ENCODE results near the gene PCK2. TPM values are rescaled to one million over a fixed set of nuclear protein-coding genes. Genes with fewer than 3 reads are reported as not detected.
A peak's percentile ranks its signal among the peaks of the same experiment; 100 is the strongest.

PCK2 gene
- total and polyA plus RNA-seq, 2 of the 8 experiments (the other 6 are each of a cell fraction or from before 2014, with no cell fraction given) = 81.9 to 115 TPM

GRCh38 chr14:24151404-24152080 lies 57.4 kb downstream of the PCK2 start:
- H4K20me1 ChIP-seq (replicated peaks in 1 of 2; ENCODE audit: control insufficient read depth in 1 of 2, insufficient read depth in 2 of 2, low read length in 2 of 2) = peaks cover 0 to 23% of the 10 kb centered on the region in 2 experiments
- H3K14ac ChIP-seq (ENCODE audit: insufficient read length) = no peak overlapping the region
- ChIA-PET CTCF (ENCODE audit: partially characterized antibody) (interaction anchor here (0.8 to 3.4 kb wide), 5 partner anchors 9 to 87 kb away, joined by 3 to 26 read pairs (median 4); partner anchors contain the start of genes DCAF11 and IRF9), POLR2A (ENCODE audit: partially characterized antibody) (interaction anchor here (0.6 to 9.6 kb wide), 11 partner anchors 10 to 734 kb away, joined by 3 to 86 read pairs (median 6); partner anchors contain the start of genes CHMP4A, DCAF11, EMC9 and IRF9)
- no peak overlapping the region for H2BK12ac ChIP-seq (ENCODE audit: low read depth, low read length)
- no peak overlapping the region for H2AFZ ChIP-seq (ENCODE audit: low read length)
- no peak overlapping the region for H2BK20ac ChIP-seq (ENCODE audit: low read length)
- H3K23ac ChIP-seq (ENCODE audit: insufficient read length) = no peak overlapping the region
- H3K9ac ChIP-seq (replicated peaks in 1 of 4; ENCODE audit: extremely low read depth in 1 of 4, low read depth in 3 of 4, low read length in 3 of 4) = no peak overlapping the region
- no peak overlapping the region for H2BK15ac ChIP-seq (ENCODE audit: low read length)
- H3K4me2 ChIP-seq (ENCODE audit: insufficient read depth in 1 of 2, low read depth in 2 of 2, low read length in 2 of 2) = no peak overlapping the region
- FAIRE-seq (no peak), DNase-seq (ENCODE audit: low read depth in 1 of 2, low spot score in 2 of 2) (no peak)
- H4K91ac ChIP-seq (replicated peaks; ENCODE audit: insufficient read length, low read length) = no peak overlapping the region
- no peak overlapping the region for H3K56ac ChIP-seq (replicated peaks; ENCODE audit: insufficient read length, low read depth, low read length)
- H3K4me3 ChIP-seq (ENCODE audit: extremely low read depth in 1 of 4, insufficient read depth in 2 of 4, low read depth in 3 of 4, low read length in 4 of 4) = no peak overlapping the region
- H2AK5ac ChIP-seq (ENCODE audit: low read depth, low read length) = no peak overlapping the region
- peaks cover 0 to 21% of the 10 kb centered on the region in 2 experiments; a peak in 3 of 4 replicates for H3K79me2 ChIP-seq (ENCODE audit: control insufficient read depth in 1 of 2, insufficient read depth in 2 of 2, low read length in 2 of 2)
- H4K8ac ChIP-seq (ENCODE audit: extremely low read depth, insufficient read depth, low read length) = peak overlapping the region; percentile 42; the same call in 1 of the 2 replicates
- TF ChIP-seq ASH2L (IDR thresholded peaks at IDR 0.05; ENCODE audit: low read length) = no peak
- H3K9me3 ChIP-seq (ENCODE audit: insufficient read depth in 2 of 2, low read depth in 1 of 2, low read length in 1 of 2) = no peaks in the 10 kb centered on the region
- H3K18ac ChIP-seq (ENCODE audit: extremely low read depth, low read length) = no peak overlapping the region
- H3K23me2 ChIP-seq (ENCODE audit: low read depth, low read length) = peaks cover 7% of the 10 kb centered on the region
- H3K4me1 ChIP-seq (replicated peaks in 1 of 4; ENCODE audit: control insufficient read depth in 3 of 4, insufficient read depth in 4 of 4, low read length in 3 of 4) = peaks cover 0 to 6% (median 3%) of the 10 kb centered on the region in 4 experiments; a peak in 4 of 7 replicates
- WGBS, 2 experiments (ENCODE audit: extremely low coverage in 1 of 2, insufficient coverage in 1 of 2, insufficient read length in 1 of 2, insufficient replicate concordance in 2 of 2, low coverage in 1 of 2, low lambda C conversion rate in 2 of 2, missing lambda C conversion rate in 1 of 2) = 89% methylated on average over 15 of the region's 16 CpGs; no CpG with 5 or more reads in 1 of the 2 experiments
- H2BK5ac ChIP-seq (ENCODE audit: low read depth, low read length) = no peak overlapping the region
- no peak overlapping the region for H3K27ac ChIP-seq (ENCODE audit: low read depth, low read length)
- no peak overlapping the region for H2BK120ac ChIP-seq (replicated peaks; ENCODE audit: low read depth, low read length)
- H4K5ac ChIP-seq (ENCODE audit: insufficient read length, low read depth, low read length) = no peak overlapping the region
- H3K36me3 ChIP-seq (ENCODE audit: control insufficient read depth in 2 of 4, insufficient read depth in 4 of 4, low read length in 3 of 4) = peaks cover 26 to 49% (median 47%) of the 10 kb centered on the region in 4 experiments
- peaks cover 9% of the 10 kb centered on the region; the same call in 1 of the 2 replicates for H3K79me1 ChIP-seq (ENCODE audit: low read depth, low read length)
- H3K4ac ChIP-seq (replicated peaks; ENCODE audit: insufficient read length, low read depth, low read length) = no peak overlapping the region
- no peaks in the 10 kb centered on the region; a peak in 1 of 7 replicates for H3K27me3 ChIP-seq (replicated peaks in 1 of 4; ENCODE audit: control insufficient read depth in 3 of 4, extremely low read depth in 1 of 4, insufficient read depth in 3 of 4, low read length in 3 of 4)

Small RNA genes within 50 kb of the gene (microRNA-seq; reads per million reads assigned to microRNA genes)
- gene MIR7703 (ENCODE audit: borderline microRNAs expressed in 2 of 2, borderline number of aligned reads in 2 of 2, borderline replicate concordance in 1 of 2) = 0 reads per million in 2 experiments

Other genes with a start within 250 kb of the PCK2 start
- gene DHRS4, start 140.5 kb upstream of the PCK2 start, total RNA-seq (2021; fragmentation: NEBNext Ultra II Directional; extraction: Animal tissue kit (Norgen Biotek cat#: 25700)) = 16.2 and 19.2 TPM in 2 replicates
- gene DHRS4, start 140.5 kb upstream of the PCK2 start, polyA plus RNA-seq (2011; rRNA removed) = 11.7 and 18.3 TPM in 2 replicates
- gene DHRS4L2, start 105.4 kb upstream of the PCK2 start, total RNA-seq (2021; fragmentation: NEBNext Ultra II Directional; extraction: Animal tissue kit (Norgen Biotek cat#: 25700)) = 15.2 and 15.4 TPM in 2 replicates
- 12.3 and 14.2 TPM in 2 replicates for gene DHRS4L2, start 105.4 kb upstream of the PCK2 start, polyA plus RNA-seq (2011; rRNA removed)
- gene CARMIL3, start 42.3 kb upstream of the PCK2 start, total RNA-seq (2021; fragmentation: NEBNext Ultra II Directional; extraction: Animal tissue kit (Norgen Biotek cat#: 25700)) = 8.5 and 9.0 TPM in 2 replicates
- 6.0 and 7.8 TPM in 2 replicates for gene CARMIL3, start 42.3 kb upstream of the PCK2 start, polyA plus RNA-seq (2011; rRNA removed)
- not detected in 2 replicates for gene CPNE6, start 22.7 kb upstream of the PCK2 start, total RNA-seq (2021; fragmentation: NEBNext Ultra II Directional; extraction: Animal tissue kit (Norgen Biotek cat#: 25700))
- 0.02 and 0.05 TPM in 2 replicates for gene CPNE6, start 22.7 kb upstream of the PCK2 start, polyA plus RNA-seq (2011; rRNA removed)
- gene DCAF11, start 20.5 kb downstream of the PCK2 start, total RNA-seq (2021; fragmentation: NEBNext Ultra II Directional; extraction: Animal tissue kit (Norgen Biotek cat#: 25700)) = 63.6 and 67.2 TPM in 2 replicates
- 60.4 and 74.6 TPM in 2 replicates for gene DCAF11, start 20.5 kb downstream of the PCK2 start, polyA plus RNA-seq (2011; rRNA removed)
- 1.1 TPM in 2 replicates for gene NRL, start 20.6 kb downstream of the PCK2 start, total RNA-seq (2021; fragmentation: NEBNext Ultra II Directional; extraction: Animal tissue kit (Norgen Biotek cat#: 25700))
- 2.1 and 2.2 TPM in 2 replicates for gene NRL, start 20.6 kb downstream of the PCK2 start, polyA plus RNA-seq (2011; rRNA removed)
- gene FITM1, start 36.3 kb downstream of the PCK2 start, total RNA-seq (2021; fragmentation: NEBNext Ultra II Directional; extraction: Animal tissue kit (Norgen Biotek cat#: 25700)) = 0.33 and 0.76 TPM in 2 replicates
- gene FITM1, start 36.3 kb downstream of the PCK2 start, polyA plus RNA-seq (2011; rRNA removed) = 0.53 and 0.80 TPM in 2 replicates
- gene PSME1, start 41.9 kb downstream of the PCK2 start, total RNA-seq (2021; fragmentation: NEBNext Ultra II Directional; extraction: Animal tissue kit (Norgen Biotek cat#: 25700)) = 85.9 and 91.7 TPM in 2 replicates
- 57.4 and 74.9 TPM in 2 replicates for gene PSME1, start 41.9 kb downstream of the PCK2 start, polyA plus RNA-seq (2011; rRNA removed)
- gene EMC9, start 47.3 kb downstream of the PCK2 start, total RNA-seq (2021; fragmentation: NEBNext Ultra II Directional; extraction: Animal tissue kit (Norgen Biotek cat#: 25700)) = 36.9 and 38.4 TPM in 2 replicates
- gene EMC9, start 47.3 kb downstream of the PCK2 start, polyA plus RNA-seq (2011; rRNA removed) = 47.2 and 60.1 TPM in 2 replicates
- gene PSME2, start 52.3 kb downstream of the PCK2 start, total RNA-seq (2021; fragmentation: NEBNext Ultra II Directional; extraction: Animal tissue kit (Norgen Biotek cat#: 25700)) = 111 and 118 TPM in 2 replicates
- 71.8 and 76.8 TPM in 2 replicates for gene PSME2, start 52.3 kb downstream of the PCK2 start, polyA plus RNA-seq (2011; rRNA removed)
- 57.8 and 72.0 TPM in 2 replicates for gene RNF31, start 53.2 kb downstream of the PCK2 start, total RNA-seq (2021; fragmentation: NEBNext Ultra II Directional; extraction: Animal tissue kit (Norgen Biotek cat#: 25700))
- 17.5 and 40.6 TPM in 2 replicates for gene RNF31, start 53.2 kb downstream of the PCK2 start, polyA plus RNA-seq (2011; rRNA removed)
- gene IRF9, start 67.0 kb downstream of the PCK2 start, total RNA-seq (2021; fragmentation: NEBNext Ultra II Directional; extraction: Animal tissue kit (Norgen Biotek cat#: 25700)) = 11.1 and 11.4 TPM in 2 replicates
- 13.2 and 13.3 TPM in 2 replicates for gene IRF9, start 67.0 kb downstream of the PCK2 start, polyA plus RNA-seq (2011; rRNA removed)
- 25.8 and 28.5 TPM in 2 replicates for gene REC8, start 77.8 kb downstream of the PCK2 start, total RNA-seq (2021; fragmentation: NEBNext Ultra II Directional; extraction: Animal tissue kit (Norgen Biotek cat#: 25700))
- gene REC8, start 77.8 kb downstream of the PCK2 start, polyA plus RNA-seq (2011; rRNA removed) = 9.8 and 19.1 TPM in 2 replicates
- gene IPO4, start 94.5 kb downstream of the PCK2 start, total RNA-seq (2021; fragmentation: NEBNext Ultra II Directional; extraction: Animal tissue kit (Norgen Biotek cat#: 25700)) = 108 and 109 TPM in 2 replicates
- 55.5 and 80.6 TPM in 2 replicates for gene IPO4, start 94.5 kb downstream of the PCK2 start, polyA plus RNA-seq (2011; rRNA removed)
- 22.2 and 25.3 TPM in 2 replicates for gene TM9SF1, start 101.1 kb downstream of the PCK2 start, total RNA-seq (2021; fragmentation: NEBNext Ultra II Directional; extraction: Animal tissue kit (Norgen Biotek cat#: 25700))
- 24.6 and 29.2 TPM in 2 replicates for gene TM9SF1, start 101.1 kb downstream of the PCK2 start, polyA plus RNA-seq (2011; rRNA removed)
- gene TSSK4, start 111.4 kb downstream of the PCK2 start, total RNA-seq (2021; fragmentation: NEBNext Ultra II Directional; extraction: Animal tissue kit (Norgen Biotek cat#: 25700)) = 0.28 TPM in 1 of 2 replicates, not detected in the other
- 0.05 TPM in 1 of 2 replicates, not detected in the other for gene TSSK4, start 111.4 kb downstream of the PCK2 start, polyA plus RNA-seq (2011; rRNA removed)
- gene CHMP4A, start 119.2 kb downstream of the PCK2 start, total RNA-seq (2021; fragmentation: NEBNext Ultra II Directional; extraction: Animal tissue kit (Norgen Biotek cat#: 25700)) = 32.9 and 36.4 TPM in 2 replicates
- 23.4 and 37.6 TPM in 2 replicates for gene CHMP4A, start 119.2 kb downstream of the PCK2 start, polyA plus RNA-seq (2011; rRNA removed)
- 14.3 and 17.7 TPM in 2 replicates for gene MDP1, start 121.8 kb downstream of the PCK2 start, total RNA-seq (2021; fragmentation: NEBNext Ultra II Directional; extraction: Animal tissue kit (Norgen Biotek cat#: 25700))
- gene MDP1, start 121.8 kb downstream of the PCK2 start, polyA plus RNA-seq (2011; rRNA removed) = 25.3 and 32.2 TPM in 2 replicates
- 241 and 253 TPM in 2 replicates for gene NEDD8, start 138.1 kb downstream of the PCK2 start, total RNA-seq (2021; fragmentation: NEBNext Ultra II Directional; extraction: Animal tissue kit (Norgen Biotek cat#: 25700))
- gene NEDD8, start 138.1 kb downstream of the PCK2 start, polyA plus RNA-seq (2011; rRNA removed) = 196 and 317 TPM in 2 replicates
- 85.3 and 88.3 TPM in 2 replicates for gene GMPR2, start 138.6 kb downstream of the PCK2 start, total RNA-seq (2021; fragmentation: NEBNext Ultra II Directional; extraction: Animal tissue kit (Norgen Biotek cat#: 25700))
- 52.9 and 61.6 TPM in 2 replicates for gene GMPR2, start 138.6 kb downstream of the PCK2 start, polyA plus RNA-seq (2011; rRNA removed)
- gene TINF2, start 148.3 kb downstream of the PCK2 start, total RNA-seq (2021; fragmentation: NEBNext Ultra II Directional; extraction: Animal tissue kit (Norgen Biotek cat#: 25700)) = 31.0 and 36.7 TPM in 2 replicates
- 23.5 and 31.7 TPM in 2 replicates for gene TINF2, start 148.3 kb downstream of the PCK2 start, polyA plus RNA-seq (2011; rRNA removed)
- 2.0 and 2.2 TPM in 2 replicates for gene TGM1, start 168.9 kb downstream of the PCK2 start, total RNA-seq (2021; fragmentation: NEBNext Ultra II Directional; extraction: Animal tissue kit (Norgen Biotek cat#: 25700))
- gene TGM1, start 168.9 kb downstream of the PCK2 start, polyA plus RNA-seq (2011; rRNA removed) = 1.8 and 4.1 TPM in 2 replicates
- 16.0 and 16.9 TPM in 2 replicates for gene RABGGTA, start 177.3 kb downstream of the PCK2 start, total RNA-seq (2021; fragmentation: NEBNext Ultra II Directional; extraction: Animal tissue kit (Norgen Biotek cat#: 25700))
- gene RABGGTA, start 177.3 kb downstream of the PCK2 start, polyA plus RNA-seq (2011; rRNA removed) = 49.8 and 65.1 TPM in 2 replicates
- 8.8 and 13.4 TPM in 2 replicates for gene DHRS1, start 205.5 kb downstream of the PCK2 start, total RNA-seq (2021; fragmentation: NEBNext Ultra II Directional; extraction: Animal tissue kit (Norgen Biotek cat#: 25700))
- 31.7 and 40.2 TPM in 2 replicates for gene DHRS1, start 205.5 kb downstream of the PCK2 start, polyA plus RNA-seq (2011; rRNA removed)
- 34.8 and 39.3 TPM in 2 replicates for gene NOP9, start 205.5 kb downstream of the PCK2 start, total RNA-seq (2021; fragmentation: NEBNext Ultra II Directional; extraction: Animal tissue kit (Norgen Biotek cat#: 25700))
- 17.8 and 22.4 TPM in 2 replicates for gene NOP9, start 205.5 kb downstream of the PCK2 start, polyA plus RNA-seq (2011; rRNA removed)
- not detected in 2 replicates for gene CIDEB, start 213.7 kb downstream of the PCK2 start, total RNA-seq (2021; fragmentation: NEBNext Ultra II Directional; extraction: Animal tissue kit (Norgen Biotek cat#: 25700))
- gene CIDEB, start 213.7 kb downstream of the PCK2 start, polyA plus RNA-seq (2011; rRNA removed) = 0.09 and 0.11 TPM in 2 replicates
- 6.7 and 7.0 TPM in 2 replicates for gene LTB4R2, start 215.8 kb downstream of the PCK2 start, total RNA-seq (2021; fragmentation: NEBNext Ultra II Directional; extraction: Animal tissue kit (Norgen Biotek cat#: 25700))
- gene LTB4R2, start 215.8 kb downstream of the PCK2 start, polyA plus RNA-seq (2011; rRNA removed) = 5.3 and 9.8 TPM in 2 replicates
- 4.1 and 6.8 TPM in 2 replicates for gene LTB4R, start 217.2 kb downstream of the PCK2 start, total RNA-seq (2021; fragmentation: NEBNext Ultra II Directional; extraction: Animal tissue kit (Norgen Biotek cat#: 25700))
- gene LTB4R, start 217.2 kb downstream of the PCK2 start, polyA plus RNA-seq (2011; rRNA removed) = 6.7 and 9.7 TPM in 2 replicates
- gene ADCY4, start 240.8 kb downstream of the PCK2 start, total RNA-seq (2021; fragmentation: NEBNext Ultra II Directional; extraction: Animal tissue kit (Norgen Biotek cat#: 25700)) = 0.35 and 0.69 TPM in 2 replicates
- gene ADCY4, start 240.8 kb downstream of the PCK2 start, polyA plus RNA-seq (2011; rRNA removed) = 0.27 and 0.57 TPM in 2 replicates
- gene RIPK3, start 245.7 kb downstream of the PCK2 start, total RNA-seq (2021; fragmentation: NEBNext Ultra II Directional; extraction: Animal tissue kit (Norgen Biotek cat#: 25700)) = 0.39 and 0.55 TPM in 2 replicates
- gene RIPK3, start 245.7 kb downstream of the PCK2 start, polyA plus RNA-seq (2011; rRNA removed) = 0.20 and 0.24 TPM in 2 replicates

All from H1 (cell line).